ENCODE data around the gene CDC27. TPM values are rescaled to one million over a fixed set of nuclear protein-coding genes. Genes with fewer than 3 reads are reported as not detected.

The CDC27 gene
- total and polyA plus RNA-seq, 2 donors (not counting 1 experiment from before 2014, with no cell fraction given), result 106 to 137 TPM

DNA sequence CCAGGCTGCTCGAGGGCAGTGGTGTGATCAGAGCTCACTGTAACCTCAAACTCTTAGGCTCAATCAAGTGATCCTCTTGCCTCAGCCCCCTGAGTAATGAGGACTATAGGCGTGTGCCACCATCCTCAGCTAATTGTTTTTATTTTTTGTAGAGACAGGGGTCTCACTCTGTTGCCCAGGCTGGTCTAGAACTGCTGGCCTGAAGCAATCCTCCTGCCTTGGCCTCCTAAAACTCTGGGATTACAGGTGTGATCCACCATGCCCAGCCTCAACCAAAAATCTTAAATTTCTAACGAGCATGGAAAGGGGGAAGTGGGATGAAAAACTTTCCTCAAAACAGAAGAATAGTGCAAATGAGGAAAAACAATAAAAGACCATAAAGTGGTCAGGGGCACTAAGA is 92.8 kb downstream of the CDC27 start:
- H3K9ac ChIP-seq (ENCODE audit: insufficient read depth, low read length), result no peak overlapping the region
- H3K4me1 ChIP-seq (ENCODE audit: control insufficient read depth, extremely low read depth, insufficient read depth, low read length), result no peaks in the 10 kb centered on the region
- no peak overlapping the region for H3K27ac ChIP-seq (ENCODE audit: insufficient read depth, low read length)
- DNase-seq (ENCODE audit: low read depth in 2 of 2), result no peak
- H4K20me1 ChIP-seq (ENCODE audit: control insufficient read depth, extremely low read depth, insufficient read depth, low read length), result no peaks in the 10 kb centered on the region
- H3K79me2 ChIP-seq (ENCODE audit: control insufficient read depth, insufficient read depth, low read length), result peaks cover 3% of the 10 kb centered on the region
- H3K4me2 ChIP-seq (ENCODE audit: extremely low read depth, insufficient read depth, low read length), result no peak overlapping the region
- H3K27me3 ChIP-seq (ENCODE audit: control insufficient read depth, insufficient read depth, low read length), result no peaks in the 10 kb centered on the region
- no peak for TF ChIP-seq EZH2 (IDR thresholded peaks at IDR 0.05; ENCODE audit: low read length, missing control alignments)
- TF ChIP-seq, protein P1, sequence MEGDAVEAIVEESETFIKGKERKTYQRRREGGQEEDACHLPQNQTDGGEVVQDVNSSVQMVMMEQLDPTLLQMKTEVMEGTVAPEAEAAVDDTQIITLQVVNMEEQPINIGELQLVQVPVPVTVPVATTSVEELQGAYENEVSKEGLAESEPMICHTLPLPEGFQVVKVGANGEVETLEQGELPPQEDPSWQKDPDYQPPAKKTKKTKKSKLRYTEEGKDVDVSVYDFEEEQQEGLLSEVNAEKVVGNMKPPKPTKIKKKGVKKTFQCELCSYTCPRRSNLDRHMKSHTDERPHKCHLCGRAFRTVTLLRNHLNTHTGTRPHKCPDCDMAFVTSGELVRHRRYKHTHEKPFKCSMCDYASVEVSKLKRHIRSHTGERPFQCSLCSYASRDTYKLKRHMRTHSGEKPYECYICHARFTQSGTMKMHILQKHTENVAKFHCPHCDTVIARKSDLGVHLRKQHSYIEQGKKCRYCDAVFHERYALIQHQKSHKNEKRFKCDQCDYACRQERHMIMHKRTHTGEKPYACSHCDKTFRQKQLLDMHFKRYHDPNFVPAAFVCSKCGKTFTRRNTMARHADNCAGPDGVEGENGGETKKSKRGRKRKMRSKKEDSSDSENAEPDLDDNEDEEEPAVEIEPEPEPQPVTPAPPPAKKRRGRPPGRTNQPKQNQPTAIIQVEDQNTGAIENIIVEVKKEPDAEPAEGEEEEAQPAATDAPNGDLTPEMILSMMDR (conservative IDR thresholded peaks at IDR 0.05 in 1 of 2, IDR thresholded peaks at IDR 0.05 in 1 of 2; ENCODE audit: low read depth in 1 of 2, low read length in 2 of 2), result no peak
- no peak overlapping the region for H3K4me3 ChIP-seq (replicated peaks in 1 of 4; ENCODE audit: control extremely low read depth in 1 of 4, insufficient read depth in 1 of 4, low read depth in 3 of 4, low read length in 4 of 4)
- H2AFZ ChIP-seq (ENCODE audit: low read length), result no peak overlapping the region
- no peaks in the 10 kb centered on the region for H3K9me3 ChIP-seq (ENCODE audit: control insufficient read depth, insufficient read depth, low read depth, low read length)
- no peaks in the 10 kb centered on the region for H3K36me3 ChIP-seq (ENCODE audit: control insufficient read depth, insufficient read depth, low read length)

DNA sequence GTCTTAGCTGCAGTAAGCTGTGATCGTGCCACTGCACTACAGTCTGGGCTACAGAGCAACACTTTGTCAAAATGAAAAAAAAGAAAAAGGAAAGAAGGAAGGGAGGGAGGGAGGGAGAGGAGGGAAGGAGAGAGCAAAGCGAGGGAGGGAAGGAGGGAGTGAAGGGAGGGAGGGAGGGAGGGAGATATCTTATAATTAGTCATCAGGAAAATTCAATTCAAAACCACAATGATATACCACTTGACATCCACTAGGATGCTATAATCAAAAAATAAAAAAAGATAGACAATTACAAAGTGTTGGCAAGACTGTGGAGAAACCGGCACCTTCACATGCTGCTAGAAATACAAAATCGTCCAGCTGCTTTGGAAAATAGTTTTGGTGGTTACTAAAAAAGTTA is 93.8 kb downstream of the CDC27 start:
- Histone ChIP-seq H3K79me2 (ENCODE audit: control insufficient read depth, insufficient read depth, low read length) (peaks cover 3% of the 10 kb centered on the region), H3K4me3 (replicated peaks in 1 of 4; ENCODE audit: control extremely low read depth in 1 of 4, insufficient read depth in 1 of 4, low read depth in 3 of 4, low read length in 4 of 4) (no peak overlapping the region), H3K27me3 (ENCODE audit: control insufficient read depth, insufficient read depth, low read length) (no peaks in the 10 kb centered on the region), H3K27ac (ENCODE audit: insufficient read depth, low read length) (no peak overlapping the region), H4K20me1 (ENCODE audit: control insufficient read depth, extremely low read depth, insufficient read depth, low read length) (no peaks in the 10 kb centered on the region), H3K9me3 (ENCODE audit: control insufficient read depth, insufficient read depth, low read depth, low read length) (no peaks in the 10 kb centered on the region), H3K4me2 (ENCODE audit: extremely low read depth, insufficient read depth, low read length) (no peak overlapping the region), H3K9ac (ENCODE audit: insufficient read depth, low read length) (no peak overlapping the region), H3K36me3 (ENCODE audit: control insufficient read depth, insufficient read depth, low read length) (no peaks in the 10 kb centered on the region), H2AFZ (ENCODE audit: low read length) (no peak overlapping the region), H3K4me1 (ENCODE audit: control insufficient read depth, extremely low read depth, insufficient read depth, low read length) (no peaks in the 10 kb centered on the region)
- TF ChIP-seq, protein P1 (conservative IDR thresholded peaks at IDR 0.05 in 1 of 2, IDR thresholded peaks at IDR 0.05 in 1 of 2; ENCODE audit: low read depth in 1 of 2, low read length in 2 of 2), result no peak
- peak in 1 of 2 donors; percentile 40 for DNase-seq (ENCODE audit: low read depth in 2 of 2)

DNA sequence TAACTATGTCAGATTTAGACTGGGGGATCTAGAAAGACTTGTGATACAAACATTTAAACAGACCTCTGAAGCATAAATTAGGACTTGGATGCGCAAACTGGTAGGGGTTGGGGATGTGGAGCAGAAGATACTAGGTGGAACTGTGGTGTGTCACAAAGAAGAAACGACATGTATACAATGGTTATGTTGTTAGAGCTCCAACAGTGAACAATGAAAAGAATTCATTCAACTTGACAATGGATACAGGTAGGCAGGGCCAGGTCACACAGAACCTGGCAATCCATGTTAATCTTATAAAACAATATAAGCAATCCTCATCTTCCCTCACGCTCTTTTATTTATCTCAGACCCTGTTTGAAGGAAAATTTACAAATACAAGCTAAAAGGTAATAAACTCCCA is 102.0 kb downstream of the CDC27 start:
- Histone ChIP-seq H3K4me2 (ENCODE audit: extremely low read depth, insufficient read depth, low read length) (no peak overlapping the region), H3K9me3 (ENCODE audit: control insufficient read depth, insufficient read depth, low read depth, low read length) (no peaks in the 10 kb centered on the region), H3K4me1 (ENCODE audit: control insufficient read depth, extremely low read depth, insufficient read depth, low read length) (no peaks in the 10 kb centered on the region), H3K36me3 (ENCODE audit: control insufficient read depth, insufficient read depth, low read length) (no peaks in the 10 kb centered on the region), H3K27ac (ENCODE audit: insufficient read depth, low read length) (no peak overlapping the region), H3K79me2 (ENCODE audit: control insufficient read depth, insufficient read depth, low read length) (peaks cover 3% of the 10 kb centered on the region), H4K20me1 (ENCODE audit: control insufficient read depth, extremely low read depth, insufficient read depth, low read length) (no peaks in the 10 kb centered on the region), H3K27me3 (ENCODE audit: control insufficient read depth, insufficient read depth, low read length) (no peaks in the 10 kb centered on the region), H2AFZ (ENCODE audit: low read length) (no peak overlapping the region), H3K4me3 (replicated peaks in 1 of 4; ENCODE audit: control extremely low read depth in 1 of 4, insufficient read depth in 1 of 4, low read depth in 3 of 4, low read length in 4 of 4) (no peak overlapping the region), H3K9ac (ENCODE audit: insufficient read depth, low read length) (no peak overlapping the region)
- DNase-seq (ENCODE audit: low read depth in 2 of 2), result no peak
- TF ChIP-seq EZH2 (IDR thresholded peaks at IDR 0.05; ENCODE audit: low read length, missing control alignments), result no peak
- TF ChIP-seq, protein P1 (conservative IDR thresholded peaks at IDR 0.05 in 1 of 2, IDR thresholded peaks at IDR 0.05 in 1 of 2; ENCODE audit: low read depth in 1 of 2, low read length in 2 of 2), result no peak
